GM18517 (cell line): ENCODE measurements around the gene PITRM1.

Experiments used
- ATAC-seq: cut with Tn5 transposase; IDR thresholded peaks from one replicate; pipeline ENCODE4 v1.9.1; 2021; ENCODE audit warnings: mild to moderate bottlenecking, moderate library complexity; ENCODE audit not compliant: unreplicated experiment

Gene PITRM1

GRCh38 chr10:3167611-3168330 lies 4.8 kb downstream of the PITRM1 start:
- no peak for ATAC-seq

- ATAC-seq, result no peak
Measured at GRCh38 chr10:3166496-3167290, 5.9 kb downstream of the PITRM1 start.

GRCh38 chr10:3165196-3165595 lies 7.4 kb downstream of the PITRM1 start:
- no peak for ATAC-seq

GRCh38 chr10:3163879-3164278 lies 8.7 kb downstream of the PITRM1 start:
- ATAC-seq, result no peak

GRCh38 chr10:3162533-3162932 lies 10.0 kb downstream of the PITRM1 start:
- no peak for ATAC-seq

- ATAC-seq, result no peak
Measured at GRCh38 chr10:3159152-3159551, 13.4 kb downstream of the PITRM1 start.

- no peak for ATAC-seq
Measured at GRCh38 chr10:3154666-3155065, 17.9 kb downstream of the PITRM1 start.

GRCh38 chr10:3152566-3152935 lies 20.0 kb downstream of the PITRM1 start:
- ATAC-seq, result no peak

- ATAC-seq, result no peak
Measured at GRCh38 chr10:3151889-3152565, 20.6 kb downstream of the PITRM1 start.

- ATAC-seq, result no peak
Measured at GRCh38 chr10:3150961-3151360, 21.6 kb downstream of the PITRM1 start.

GRCh38 chr10:3150366-3150765 lies 22.2 kb downstream of the PITRM1 start:
- ATAC-seq, result no peak

GRCh38 chr10:3149918-3150317 lies 22.7 kb downstream of the PITRM1 start:
- no peak for ATAC-seq

- no peak for ATAC-seq
Measured at GRCh38 chr10:3148994-3149393, 23.6 kb downstream of the PITRM1 start.

- no peak for ATAC-seq
Measured at GRCh38 chr10:3148041-3148440, 24.5 kb downstream of the PITRM1 start.

- ATAC-seq, result no peak
Measured at GRCh38 chr10:3147117-3147820, 25.3 kb downstream of the PITRM1 start.

GRCh38 chr10:3146289-3146688 lies 26.3 kb downstream of the PITRM1 start:
- ATAC-seq, result no peak

GRCh38 chr10:3145366-3145765 lies 27.2 kb downstream of the PITRM1 start:
- no peak for ATAC-seq

GRCh38 chr10:3143791-3144434 lies 28.7 kb downstream of the PITRM1 start:
- no peak for ATAC-seq

- no peak for ATAC-seq
Measured at GRCh38 chr10:3143366-3143765, 29.2 kb downstream of the PITRM1 start.

- no peak for ATAC-seq
Measured at GRCh38 chr10:3142146-3142875, 30.3 kb downstream of the PITRM1 start.
